ENCODE measurements around the gene CHST2. TPM values are rescaled to one million over a fixed set of nuclear protein-coding genes. Genes with fewer than 3 reads are reported as not detected.
A peak's percentile ranks its signal among the peaks of the same experiment; 100 is the strongest.

The CHST2 gene
- total RNA-seq, 1 donor from 2014 or later = 12.3 TPM

GRCh38 chr3:143121241-143122088, 1.9 kb downstream of the CHST2 start:
- no peak for TF ChIP-seq CTCF (IDR thresholded peaks at IDR 0.05)
- ATAC-seq (ENCODE audit: low read depth) = peak; percentile 3
- POLR2A ChIA-PET = interaction anchor here (0.5 to 3.7 kb wide), 5 partner anchors 40 to 415 kb away, joined by 3 to 17 read pairs (median 3); partner anchors contain the start of gene U2SURP
- H3K27me3 Mint-ChIP-seq = no peaks in the 10 kb centered on the region
- H3K27ac Mint-ChIP-seq = no peak overlapping the region
- peaks cover 8% of the 10 kb centered on the region for H3K36me3 Mint-ChIP-seq (ENCODE audit: low read depth)
- H3K9me3 Mint-ChIP-seq = no peaks in the 10 kb centered on the region
- H3K4me1 Mint-ChIP-seq = peaks cover 42% of the 10 kb centered on the region
- CTCF ChIA-PET = interaction anchor here (0.8 to 2.1 kb wide), 6 partner anchors 39 to 553 kb away, joined by 3 to 12 read pairs (median 4); no protein-coding TSS in a partner anchor
- H3K4me3 Mint-ChIP-seq = peak overlapping the region; percentile 75
- intact Hi-C loops (cut with micrococcal nuclease) = loop anchor here (1.0 to 5.0 kb wide), 5 partner anchors 146 to 906 kb away; partner anchors contain the start of gene DIPK2A
- DNase-seq = peak; percentile 15

DNA sequence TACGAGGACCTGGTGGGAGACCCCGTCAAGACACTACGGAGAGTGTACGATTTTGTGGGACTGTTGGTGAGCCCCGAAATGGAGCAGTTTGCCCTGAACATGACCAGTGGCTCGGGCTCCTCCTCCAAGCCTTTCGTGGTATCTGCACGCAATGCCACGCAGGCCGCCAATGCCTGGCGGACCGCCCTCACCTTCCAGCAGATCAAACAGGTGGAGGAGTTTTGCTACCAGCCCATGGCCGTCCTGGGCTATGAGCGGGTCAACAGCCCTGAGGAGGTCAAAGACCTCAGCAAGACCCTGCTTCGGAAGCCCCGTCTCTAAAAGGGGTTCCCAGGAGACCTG, 2.5 kb downstream of the CHST2 start:
- no peaks in the 10 kb centered on the region for H3K27me3 Mint-ChIP-seq
- no peak for TF ChIP-seq CTCF (IDR thresholded peaks at IDR 0.05)
- ChIA-PET CTCF (interaction anchor here (2.1 kb wide), 1 partner anchor 552 kb away, joined by 12 read pairs; no protein-coding TSS in a partner anchor), POLR2A (no interaction called here)
- DNase-seq (no peak), ATAC-seq (ENCODE audit: low read depth) (no peak)
- H3K4me1 Mint-ChIP-seq = peaks cover 42% of the 10 kb centered on the region
- H3K9me3 Mint-ChIP-seq = no peaks in the 10 kb centered on the region
- H3K4me3 Mint-ChIP-seq = peak overlapping the region; percentile 64
- intact Hi-C loops (cut with micrococcal nuclease) = loop anchor here (5.0 kb wide), 4 partner anchors 145 to 905 kb away; partner anchors contain the start of gene DIPK2A
- peak overlapping the region; percentile 12 for H3K27ac Mint-ChIP-seq
- peaks cover 8% of the 10 kb centered on the region for H3K36me3 Mint-ChIP-seq (ENCODE audit: low read depth)

DNA sequence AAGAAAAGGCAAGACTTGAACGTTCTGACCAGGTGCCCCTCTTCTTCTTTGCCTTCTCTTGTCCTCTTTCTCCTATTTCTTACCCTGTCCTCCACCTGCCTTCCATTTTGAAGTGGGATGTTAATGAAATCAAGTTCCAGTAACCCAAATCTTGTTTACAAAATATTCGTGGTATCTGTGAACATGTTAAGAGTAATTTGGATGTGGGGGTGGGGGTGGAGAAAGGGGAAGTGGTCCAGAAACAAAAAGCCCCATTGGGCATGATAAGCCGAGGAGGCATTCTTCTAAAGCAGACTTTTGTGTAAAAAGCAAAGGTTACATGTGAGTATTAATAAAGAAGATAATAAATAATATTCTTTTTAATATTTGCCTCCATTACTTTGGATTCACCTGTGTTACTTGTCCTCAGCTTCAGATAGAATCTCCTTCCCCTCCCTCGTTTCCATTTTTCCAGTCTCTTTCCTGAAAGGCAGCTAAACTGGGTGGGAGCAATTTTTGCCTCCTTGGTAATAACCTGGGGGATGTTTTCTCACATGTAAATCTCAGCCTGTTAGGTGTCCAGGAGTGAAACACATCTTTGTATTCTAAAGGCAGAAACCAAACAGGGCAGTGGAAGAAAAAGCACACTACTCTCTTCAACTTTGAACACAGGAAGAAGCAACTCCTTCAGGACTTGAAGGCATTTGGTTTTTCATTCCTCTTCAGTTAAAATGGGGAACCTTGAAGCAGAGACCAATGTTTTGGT, 3.2 kb downstream of the CHST2 start:
- Mint-ChIP-seq H3K27me3 (no peaks in the 10 kb centered on the region), H3K27ac (peak overlapping the region; percentile 87), H3K4me3 (peak overlapping the region; percentile 66), H3K36me3 (ENCODE audit: low read depth) (peaks cover 12% of the 10 kb centered on the region), H3K4me1 (peaks cover 42% of the 10 kb centered on the region), H3K9me3 (no peaks in the 10 kb centered on the region)
- no peak for TF ChIP-seq CTCF (IDR thresholded peaks at IDR 0.05)
- no peak for ATAC-seq (ENCODE audit: low read depth)
- no peak for DNase-seq
- intact Hi-C loops (cut with micrococcal nuclease) = loop anchor here (5.0 kb wide), 4 partner anchors 145 to 905 kb away; partner anchors contain the start of gene DIPK2A
- ChIA-PET POLR2A (interaction anchor here (1.0 to 1.3 kb wide), 3 partner anchors 42 to 521 kb away, joined by 3 to 10 read pairs (median 4); partner anchors contain the start of gene U2SURP), CTCF (interaction anchor here (1.4 kb wide), 1 partner anchor 552 kb away, joined by 5 read pairs; no protein-coding TSS in a partner anchor)

- peaks cover 13% of the 10 kb centered on the region for H3K36me3 Mint-ChIP-seq (ENCODE audit: low read depth)
These were observed 3.9 kb downstream of the CHST2 start for GRCh38 chr3:143123353-143123984.

More at GRCh38 chr3:143123353-143123984, 3.9 kb downstream of the CHST2 start:
- ChIA-PET CTCF (interaction anchor here (1.4 to 1.9 kb wide), 2 partner anchors 226 to 551 kb away, joined by 5 to 6 read pairs; no protein-coding TSS in a partner anchor), POLR2A (interaction anchor here (1.0 to 1.3 kb wide), 3 partner anchors 42 to 521 kb away, joined by 3 to 10 read pairs (median 4); partner anchors contain the start of gene U2SURP)
- intact Hi-C loops (cut with micrococcal nuclease) = loop anchor here (5.0 kb wide), 4 partner anchors 144 to 904 kb away; partner anchors contain the start of gene DIPK2A
- ATAC-seq (ENCODE audit: low read depth) (no peak), DNase-seq (no peak)
- H3K27ac Mint-ChIP-seq = peak overlapping the region; percentile 82
- no peaks in the 10 kb centered on the region for H3K27me3 Mint-ChIP-seq
- TF ChIP-seq CTCF (IDR thresholded peaks at IDR 0.05) = no peak
- no peaks in the 10 kb centered on the region for H3K9me3 Mint-ChIP-seq
- peaks cover 40% of the 10 kb centered on the region for H3K4me1 Mint-ChIP-seq
- peak overlapping the region; percentile 66 for H3K4me3 Mint-ChIP-seq

All from activated B cell treated with CpG ODN at 0.5 μM for 24 hours (primary cell).